Measurements from ENCODE around the gene CPT1A. TPM values are rescaled to one million over a fixed set of nuclear protein-coding genes. Genes with fewer than 3 reads are reported as not detected.

Gene CPT1A
- total RNA-seq, 2 donors from 2014 or later, result 23.0 to 41.3 TPM

DNA sequence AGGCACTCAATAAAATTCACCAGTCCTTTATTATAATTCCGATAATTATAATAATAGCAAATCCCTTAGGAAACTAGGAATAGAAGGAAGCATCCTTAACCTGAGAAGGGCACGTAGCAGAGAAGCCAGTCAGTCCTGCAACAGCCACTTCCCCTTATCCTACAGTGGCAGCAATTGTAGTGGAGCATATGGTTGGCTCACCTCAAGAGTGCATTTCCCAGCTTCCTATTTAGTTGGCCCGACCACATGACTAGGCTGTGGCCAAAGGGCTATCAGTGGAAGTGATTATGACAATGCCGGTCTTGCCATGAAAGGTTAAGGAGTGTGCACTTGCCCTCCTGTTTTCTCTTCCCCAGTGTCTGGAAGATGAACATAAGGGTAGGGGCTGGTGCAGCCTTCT is 117.4 kb downstream of the CPT1A start:
- DNase-seq (ENCODE audit: low spot score in 2 of 2) (no peak), ATAC-seq (no peak)
- Mint-ChIP-seq H3K36me3 (peaks cover 0 to 10% of the 10 kb centered on the region in 2 donors), H3K27ac (no peak overlapping the region), H3K9me3 (peaks cover 6 to 9% of the 10 kb centered on the region in 2 donors)

DNA sequence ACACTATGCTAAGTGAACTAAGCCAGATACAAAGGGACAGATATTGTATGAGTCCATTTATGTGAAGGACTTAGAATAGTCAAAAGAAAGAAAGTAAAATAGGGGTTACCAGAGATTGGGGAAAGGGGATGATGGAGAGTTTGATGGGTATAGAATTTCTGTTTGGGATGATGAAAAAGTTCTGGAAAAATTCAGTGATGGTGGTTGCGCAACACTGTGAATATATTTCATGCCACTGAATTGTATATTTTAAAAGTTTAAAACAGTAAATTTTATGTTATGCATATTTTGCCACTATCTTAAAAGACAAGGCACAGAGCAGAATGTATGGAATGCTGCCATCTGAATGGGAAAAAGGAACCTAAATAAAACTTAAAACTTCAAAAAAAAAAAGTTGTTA is 119.6 kb downstream of the CPT1A start:
- peaks cover 0 to 18% of the 10 kb centered on the region in 2 donors for H3K36me3 Mint-ChIP-seq
- no peak for DNase-seq (ENCODE audit: low spot score in 2 of 2)
- H3K27ac Mint-ChIP-seq, result no peak overlapping the region
- peaks cover 6 to 9% of the 10 kb centered on the region in 2 donors for H3K9me3 Mint-ChIP-seq
- no peak for ATAC-seq

DNA sequence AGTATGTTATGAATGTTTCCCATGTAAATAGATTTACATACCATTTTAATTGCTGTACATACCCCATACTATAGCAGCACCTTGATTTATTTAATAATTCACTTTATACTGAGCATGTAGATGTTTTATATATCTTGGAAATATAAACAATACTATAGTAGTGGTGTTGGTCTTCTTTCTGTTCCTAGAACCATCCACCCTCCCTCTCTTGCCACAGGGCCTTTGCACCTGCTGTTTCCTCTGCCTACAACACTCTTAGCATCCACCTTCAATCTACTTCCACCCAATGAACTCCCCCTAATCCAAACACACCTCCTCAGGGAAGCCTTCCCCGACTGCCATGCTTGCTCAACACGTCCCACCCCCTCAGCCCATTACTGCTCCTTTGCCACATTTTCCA is 120.6 kb downstream of the CPT1A start:
- DNase-seq (ENCODE audit: low spot score in 2 of 2) (no peak), ATAC-seq (no peak)
- H3K36me3 Mint-ChIP-seq, result peaks cover 0 to 18% of the 10 kb centered on the region in 2 donors
- no peak overlapping the region for H3K27ac Mint-ChIP-seq
- H3K9me3 Mint-ChIP-seq, result peaks cover 6 to 9% of the 10 kb centered on the region in 2 donors

DNA sequence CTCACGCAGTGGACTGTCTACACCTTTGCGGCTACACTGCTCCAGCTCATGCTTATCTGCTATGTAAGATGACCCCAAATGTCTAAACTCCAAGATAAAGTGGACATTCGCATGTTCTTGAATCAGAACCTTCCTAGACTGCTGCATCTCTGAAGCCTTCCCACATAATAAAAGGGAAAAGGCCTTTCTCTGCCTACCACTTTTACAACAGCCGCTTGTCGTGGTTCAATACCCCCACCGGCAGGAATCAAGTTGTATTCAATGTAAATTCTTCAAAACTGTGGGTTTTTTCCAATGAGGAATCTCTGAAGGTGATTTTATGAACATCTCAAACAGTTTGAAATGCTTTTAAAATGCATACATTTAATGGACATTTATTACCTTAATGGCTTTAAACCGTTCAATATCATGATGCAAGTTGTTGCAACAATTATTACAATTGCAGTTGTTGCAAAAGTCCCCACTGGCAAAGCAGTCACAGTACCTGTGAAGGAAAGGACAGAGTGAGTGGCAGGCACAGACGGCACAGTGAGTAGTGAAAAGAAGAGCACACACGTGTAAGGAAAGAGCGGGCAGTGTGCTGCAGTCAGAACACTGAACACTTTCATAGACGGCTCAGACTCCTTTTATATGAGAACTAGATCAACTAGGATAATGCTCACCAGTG is 126.1 kb downstream of the CPT1A start:
- DNase-seq (ENCODE audit: low spot score in 2 of 2) (no peak), ATAC-seq (no peak)
- H3K27ac Mint-ChIP-seq, result no peak overlapping the region
- peaks cover 5 to 9% of the 10 kb centered on the region in 2 donors for H3K9me3 Mint-ChIP-seq
- H3K36me3 Mint-ChIP-seq, result peaks cover 0 to 18% of the 10 kb centered on the region in 2 donors

DNA sequence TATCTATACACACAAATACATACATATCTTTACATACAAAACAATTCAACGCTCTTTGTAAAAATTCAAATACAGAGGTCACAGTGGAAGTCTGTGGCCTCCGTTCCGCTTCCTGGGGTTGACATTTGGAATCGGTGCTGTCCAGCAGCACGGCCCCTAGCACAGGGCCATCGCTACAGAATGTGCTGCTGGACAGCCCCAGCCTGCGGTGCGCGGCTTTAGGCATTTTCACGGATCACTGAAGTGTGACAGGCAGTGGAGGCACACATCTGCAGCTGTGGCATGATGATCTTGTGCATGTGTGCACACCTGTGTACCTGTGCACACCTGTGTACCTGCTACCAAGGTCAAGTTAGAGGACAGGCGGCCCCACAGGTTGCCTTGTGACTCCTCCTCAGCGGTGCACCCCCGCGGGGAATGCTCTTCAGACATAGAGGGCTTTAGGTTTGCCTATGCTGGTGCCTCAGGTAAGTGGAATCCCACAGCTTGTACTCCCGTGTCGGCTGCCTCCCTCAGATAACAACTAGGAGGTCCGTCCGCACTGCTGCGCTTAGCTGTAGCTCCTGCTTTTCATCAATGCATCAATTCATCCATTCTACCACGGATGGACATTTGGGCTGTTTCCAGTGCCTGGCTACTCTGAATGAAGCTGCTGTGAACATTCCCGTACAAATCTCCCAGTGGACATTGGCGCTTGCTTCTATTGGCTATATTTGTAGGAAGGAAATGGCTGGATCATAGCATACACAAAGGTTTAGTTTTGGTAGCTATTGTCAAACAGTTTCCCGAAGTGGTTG is 127.5 kb downstream of the CPT1A start:
- DNase-seq (ENCODE audit: low spot score in 2 of 2), result no peak
- H3K27ac Mint-ChIP-seq, result no peak overlapping the region
- H3K36me3 Mint-ChIP-seq, result peaks cover 0 to 7% of the 10 kb centered on the region in 2 donors
- no peaks in the 10 kb centered on the region for H3K9me3 Mint-ChIP-seq
- ATAC-seq, result no peak

DNA sequence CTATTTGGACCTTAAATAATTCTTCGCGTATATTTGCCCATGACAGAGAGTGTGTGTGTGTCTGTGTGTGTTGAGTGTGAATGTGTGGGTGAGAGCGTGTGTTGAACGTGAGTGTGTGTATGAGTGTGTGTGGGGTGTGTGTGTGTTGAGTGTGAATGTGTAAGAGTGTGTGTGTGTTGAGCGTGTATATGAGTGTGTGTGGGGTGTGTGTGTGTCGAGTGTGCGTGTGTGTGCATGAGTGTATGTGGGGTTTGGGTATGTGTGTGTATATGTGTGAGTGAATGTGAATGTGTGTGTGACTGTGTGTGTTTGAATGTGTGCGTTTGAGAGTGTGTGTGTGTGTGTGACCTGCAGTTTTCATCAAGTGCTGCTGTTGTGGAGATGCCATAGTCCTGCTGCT is 130.6 kb downstream of the CPT1A start:
- no peak for DNase-seq (ENCODE audit: low spot score in 2 of 2)
- ATAC-seq, result no peak
- Mint-ChIP-seq H3K27ac (peak overlapping the region in 1 of 2 donors; percentile 39), H3K36me3 (no peaks in the 10 kb centered on the region), H3K9me3 (no peaks in the 10 kb centered on the region)

DNA sequence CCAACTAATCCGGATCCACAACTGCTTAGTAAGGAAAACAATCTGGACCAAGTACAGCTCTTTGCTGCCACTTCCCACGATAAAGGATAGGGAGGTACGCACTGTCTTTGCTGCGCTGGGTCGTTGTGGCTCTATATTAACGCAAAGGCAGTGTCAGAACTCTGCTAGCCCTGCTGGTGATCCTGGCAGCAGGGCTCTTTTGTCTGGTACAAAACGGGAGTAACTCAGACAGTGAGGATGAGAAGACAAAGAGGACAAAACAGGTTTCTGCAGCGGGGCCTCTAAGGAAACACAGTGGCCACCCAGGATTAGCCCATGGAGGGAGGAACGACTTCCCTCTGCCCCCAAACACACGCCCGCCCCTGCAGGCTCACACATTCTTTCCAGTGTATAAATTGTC is 131.3 kb downstream of the CPT1A start:
- Mint-ChIP-seq H3K27ac (no peak overlapping the region), H3K9me3 (no peaks in the 10 kb centered on the region), H3K36me3 (no peaks in the 10 kb centered on the region)
- no peak for ATAC-seq
- DNase-seq (ENCODE audit: low spot score in 2 of 2), result no peak

DNA sequence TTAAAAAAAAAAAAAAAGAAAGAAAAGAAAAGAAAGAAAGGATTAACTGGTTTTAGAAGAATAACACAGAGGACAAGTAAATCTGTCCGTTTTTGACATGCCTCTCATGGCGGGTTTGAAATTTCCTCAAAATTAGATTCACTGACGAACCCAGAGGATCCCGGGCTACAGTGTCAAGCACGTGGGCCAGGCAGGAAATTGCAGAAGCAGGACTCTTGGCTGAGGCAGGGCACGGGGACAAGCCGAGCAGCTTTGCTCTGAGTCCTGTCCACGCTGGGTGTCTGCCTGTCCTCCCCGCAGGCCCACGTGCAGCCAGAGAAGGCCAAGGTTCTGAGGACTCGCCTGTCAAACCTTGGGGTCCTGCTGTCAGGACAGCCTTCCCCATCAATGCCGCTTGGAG is 132.7 kb downstream of the CPT1A start:
- DNase-seq (ENCODE audit: low spot score in 2 of 2), result no peak
- Mint-ChIP-seq H3K9me3 (no peaks in the 10 kb centered on the region), H3K27ac (no peak overlapping the region), H3K36me3 (no peaks in the 10 kb centered on the region)
- no peak for ATAC-seq

DNA sequence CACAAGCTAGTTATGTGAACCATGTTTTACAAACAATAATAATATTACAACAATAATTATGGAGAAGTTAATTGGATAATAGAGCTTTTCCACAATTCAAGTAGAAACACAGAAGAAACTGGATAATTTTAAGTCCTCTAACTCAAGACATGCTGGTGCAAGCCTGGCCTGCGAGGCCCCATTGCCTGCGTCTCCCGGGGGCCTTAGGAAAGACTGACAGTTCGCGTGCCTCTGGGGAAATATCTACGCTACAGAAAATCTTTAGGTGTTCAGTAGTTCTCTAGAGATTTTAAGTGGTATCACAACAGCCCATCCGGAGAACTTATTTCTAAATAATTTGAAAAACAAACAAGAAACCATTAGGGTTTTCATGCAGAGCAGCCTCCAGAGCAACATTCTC is 134.2 kb downstream of the CPT1A start:
- no peaks in the 10 kb centered on the region for H3K9me3 Mint-ChIP-seq
- H3K27ac Mint-ChIP-seq, result no peak overlapping the region
- no peak for ATAC-seq
- H3K36me3 Mint-ChIP-seq, result no peaks in the 10 kb centered on the region
- DNase-seq (ENCODE audit: low spot score in 2 of 2), result no peak

DNA sequence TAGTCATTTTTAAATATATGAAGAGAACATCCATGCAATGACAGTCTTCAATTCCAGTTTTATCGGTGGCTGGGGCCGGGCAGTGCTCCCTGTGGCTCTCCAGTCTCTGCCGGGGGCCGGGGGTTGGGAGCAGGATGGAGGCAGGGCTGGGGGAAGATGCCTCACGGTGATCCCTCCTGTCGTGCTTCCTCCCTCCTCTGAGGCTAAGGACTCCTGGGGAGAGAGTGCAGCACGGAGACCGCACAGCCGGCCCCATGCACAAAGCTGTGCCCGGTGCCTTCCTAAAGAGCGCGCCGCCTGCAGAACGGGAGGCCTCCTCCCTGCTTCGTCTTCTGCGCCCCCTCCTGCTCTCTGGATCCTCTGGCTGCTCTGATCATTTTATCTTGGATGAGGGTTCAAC is 136.8 kb downstream of the CPT1A start:
- Mint-ChIP-seq H3K36me3 (no peaks in the 10 kb centered on the region), H3K9me3 (no peaks in the 10 kb centered on the region), H3K27ac (no peak overlapping the region)
- ATAC-seq (no peak), DNase-seq (ENCODE audit: low spot score in 2 of 2) (no peak)

Other genes starting within 250 kb of the CPT1A start
- gene GAL, start 157.4 kb downstream of the CPT1A start, total RNA-seq, result 1 to 10 TPM in 1 of 2 donors, under 1 TPM in 1; 0.59 to 3.5 TPM
- gene TESMIN, start 90.4 kb downstream of the CPT1A start, total RNA-seq, result 1 to 10 TPM; 6.3 to 8.8 TPM
- gene MRPL21, start 61.9 kb upstream of the CPT1A start, total RNA-seq, result 10 to 100 TPM; 49.4 to 87.1 TPM
- 10 to 100 TPM; 21.2 to 60.2 TPM for gene IGHMBP2, start 62.0 kb upstream of the CPT1A start, total RNA-seq
- gene MRGPRD, start 139.1 kb upstream of the CPT1A start, total RNA-seq, result not detected
- gene MRGPRF, start 171.3 kb upstream of the CPT1A start, total RNA-seq, result not detected
- 10 to 100 TPM in 1 of 2 donors, 1 to 10 TPM in 1; 8.7 to 13.9 TPM for gene TPCN2, start 207.0 kb upstream of the CPT1A start, total RNA-seq

All from activated naive CD4-positive, alpha-beta T cell treated with anti-CD3 and anti-CD28 coated beads, Interleukin-2, amount 50 U/mL, for 72 hours (primary cell).